Superior temporal gyrus (tissue), 1 donor: ENCODE measurements around the gene TEN1.
"Not testable (repeated sequence)": the region's sequence is repeated elsewhere in the genome, so short reads cannot be mapped to it uniquely, and the experiment has no call there.

Source experiments
- DNase-seq: peaks from one replicate; pipeline ENCODE4 v3.0.0-alpha.2; 2016; ENCODE audit errors: extremely low spot score

TEN1 gene, protein sequence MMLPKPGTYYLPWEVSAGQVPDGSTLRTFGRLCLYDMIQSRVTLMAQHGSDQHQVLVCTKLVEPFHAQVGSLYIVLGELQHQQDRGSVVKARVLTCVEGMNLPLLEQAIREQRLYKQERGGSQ

DNA sequence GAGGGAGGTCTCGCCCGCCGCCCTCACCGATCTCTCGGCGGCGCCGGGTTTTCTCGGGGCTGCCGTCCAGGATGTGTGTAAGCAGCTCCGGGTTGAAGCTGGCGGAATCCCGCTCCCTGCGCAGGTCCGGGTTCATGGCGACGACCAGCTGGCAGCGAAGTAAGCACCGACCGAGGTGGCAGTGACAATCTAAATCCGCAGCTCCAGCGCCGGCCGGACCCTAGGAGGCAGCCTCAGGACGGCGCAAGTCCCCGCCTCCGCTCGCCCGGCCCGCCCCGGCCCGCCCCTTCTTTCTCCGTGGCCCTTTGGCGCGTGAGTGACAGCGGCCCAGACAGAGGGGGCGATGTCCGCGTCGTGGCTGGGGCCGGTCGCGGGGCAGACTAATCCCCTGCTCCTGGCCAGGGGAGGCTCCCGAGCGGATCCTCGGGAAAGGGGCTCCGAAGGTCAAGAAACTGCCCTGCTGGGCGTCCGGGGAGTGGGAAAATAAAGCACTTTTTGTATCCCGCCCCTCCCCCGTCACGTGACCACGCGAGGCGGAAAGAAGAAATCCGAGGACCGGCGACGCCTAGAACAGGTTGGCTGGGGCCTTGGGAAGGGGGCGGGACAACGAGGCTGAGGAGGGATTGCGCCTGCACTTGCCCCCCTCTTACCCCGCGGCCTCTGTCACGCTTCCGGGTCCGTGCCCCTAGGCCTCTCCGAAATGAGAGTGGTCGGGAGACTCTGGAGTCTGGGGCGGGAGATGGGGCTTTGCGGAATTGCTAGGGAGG, at the start of gene TEN1, which contains the start of gene ACOX1:
TEN1 (plus strand) TSS at position 303 of the 767 bp plus-strand sequence. CDS start 6,953 bp downstream, outside the sequence.
ACOX1 (minus strand) TSS at position 229 of the 767 bp plus-strand sequence; CDS start at position 136, 93 bp downstream.
- DNase-seq = peak; percentile 96

DNA sequence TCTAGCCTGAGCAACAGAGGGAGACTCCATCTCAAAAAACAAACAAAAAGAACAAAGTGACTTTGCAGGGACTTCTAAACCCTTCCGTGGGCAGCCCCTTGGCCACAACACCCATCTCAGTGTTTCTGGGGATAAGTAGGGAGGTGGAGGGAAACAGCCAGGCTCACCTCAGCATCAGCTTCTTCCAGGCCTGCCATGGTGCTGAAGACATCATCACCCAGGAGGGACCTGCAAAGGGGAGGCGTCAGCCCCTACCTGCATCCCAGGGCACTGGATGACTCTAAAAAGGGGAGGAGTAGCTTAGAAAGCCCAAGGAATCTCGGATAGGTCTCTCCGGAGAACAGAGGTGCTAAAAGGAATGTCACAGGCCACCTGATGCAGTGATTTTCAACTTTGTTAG, 48.0 kb upstream of the TEN1 start:
- no peak for DNase-seq

DNA sequence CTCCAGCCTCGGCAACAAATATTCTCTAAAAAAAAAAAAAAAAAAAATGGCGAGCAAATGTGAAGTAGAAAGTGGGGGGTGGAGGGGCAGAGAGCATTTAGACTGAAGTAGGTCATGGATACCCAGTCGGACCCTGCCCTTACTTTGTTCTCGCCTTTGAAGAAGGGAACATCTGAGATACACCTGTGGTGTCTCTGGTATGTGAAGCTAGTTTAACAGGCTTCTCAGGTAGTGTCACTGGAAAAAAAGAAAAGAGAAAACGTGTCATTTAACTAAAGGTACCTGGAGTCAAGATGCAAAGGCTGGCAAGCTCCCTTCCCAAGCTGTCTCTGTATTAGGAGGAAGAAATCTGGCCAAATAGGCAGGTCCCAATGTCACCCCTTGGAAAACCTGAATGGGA, 46.2 kb upstream of the TEN1 start:
- no peak for DNase-seq

DNA sequence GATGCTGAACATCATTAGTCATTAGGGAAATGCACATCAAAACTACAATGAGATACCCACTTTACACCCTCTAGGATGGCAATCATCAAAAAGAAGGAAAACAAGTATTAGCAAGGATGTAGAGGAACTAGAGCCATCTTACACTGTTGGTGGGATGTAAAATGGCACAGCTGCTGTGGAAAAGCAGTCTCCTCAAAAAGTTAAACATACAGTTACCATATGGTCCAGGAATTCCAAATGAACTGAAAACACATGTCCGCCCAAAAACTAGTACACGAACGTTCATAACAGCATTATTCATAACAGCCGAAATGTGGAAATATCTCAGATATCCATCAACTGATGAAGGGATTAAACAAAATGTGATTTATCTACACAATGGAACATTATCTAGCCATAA, 45.2 kb upstream of the TEN1 start:
- DNase-seq = no peak

DNA sequence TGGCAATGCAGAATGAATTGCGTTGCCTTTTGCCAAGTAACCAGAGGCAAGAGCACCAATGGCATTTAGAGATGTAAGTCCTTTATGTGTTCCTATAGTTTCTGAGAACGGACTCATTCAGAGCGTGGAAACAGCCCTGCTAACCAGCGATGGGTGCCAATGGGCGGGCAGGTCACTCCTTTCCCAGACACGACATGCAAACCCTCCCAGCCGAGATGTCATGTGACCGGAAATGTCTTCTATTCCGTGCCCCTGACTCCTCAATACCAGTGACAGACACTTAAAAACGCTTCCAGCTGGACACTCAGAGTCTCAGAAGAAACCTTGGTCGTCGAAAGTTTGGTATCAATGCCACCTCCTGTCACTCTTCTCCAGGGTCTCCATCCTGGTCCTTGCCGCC, 41.4 kb upstream of the TEN1 start:
- no peak for DNase-seq

DNA sequence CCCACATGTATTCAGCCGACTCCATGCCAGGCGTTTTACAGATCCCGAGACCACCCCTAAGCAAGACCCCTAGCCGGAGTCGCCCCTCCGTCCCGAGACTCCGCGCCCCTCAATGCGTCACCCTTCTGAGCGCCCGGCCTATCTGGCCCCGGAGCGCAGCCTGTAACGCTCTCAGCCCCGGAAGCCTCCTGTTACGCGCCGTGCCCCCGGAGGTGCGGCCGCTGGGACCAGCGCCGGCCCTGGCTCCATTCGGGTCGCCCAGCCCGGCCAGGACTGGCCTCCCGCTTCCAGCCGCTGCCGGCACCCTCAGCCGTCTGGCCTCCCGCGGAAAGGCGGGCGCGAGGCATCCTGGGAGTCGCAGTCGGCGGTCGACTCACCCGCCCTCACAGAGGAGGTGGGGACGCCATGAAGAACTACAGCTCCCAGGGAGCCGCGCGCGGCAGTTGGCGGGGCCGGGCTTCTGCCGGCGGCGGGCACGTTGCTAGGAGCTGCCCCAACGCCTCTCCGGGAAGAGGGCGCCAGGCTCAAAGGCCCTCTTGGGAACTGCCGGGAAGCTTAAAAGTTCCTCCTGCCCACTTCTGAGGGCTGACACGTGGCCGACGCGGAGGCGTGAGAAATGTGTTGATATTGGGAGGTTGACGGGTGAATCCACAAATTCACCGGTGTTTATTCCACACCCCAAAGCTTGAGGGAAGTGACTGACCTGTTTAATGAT, 38.2 kb upstream of the TEN1 start, which contains the start of gene FBF1:
FBF1 (minus strand) TSS at position 316 of the 715 bp plus-strand sequence. CDS start 2,893 bp downstream, outside the sequence.
- DNase-seq = peak; percentile 95

DNA sequence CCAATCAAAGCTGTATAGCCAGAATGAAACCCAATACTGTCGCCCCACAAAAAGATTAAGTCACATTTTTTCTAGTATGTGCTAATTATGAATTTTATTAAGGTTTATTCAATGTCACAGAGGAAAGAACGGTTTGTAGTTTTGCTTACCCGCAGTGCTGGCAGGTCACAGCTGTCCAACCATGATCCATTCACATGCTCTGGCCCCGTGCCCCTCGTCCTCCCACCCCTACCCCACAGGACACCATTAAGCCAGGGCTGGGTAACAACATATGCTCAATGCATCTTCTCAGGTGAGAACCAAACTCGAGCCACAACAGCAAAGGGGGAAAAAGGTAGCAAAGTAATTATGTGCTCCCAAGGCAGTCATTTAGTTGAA, 37.6 kb upstream of the TEN1 start:
- no peak for DNase-seq

DNA sequence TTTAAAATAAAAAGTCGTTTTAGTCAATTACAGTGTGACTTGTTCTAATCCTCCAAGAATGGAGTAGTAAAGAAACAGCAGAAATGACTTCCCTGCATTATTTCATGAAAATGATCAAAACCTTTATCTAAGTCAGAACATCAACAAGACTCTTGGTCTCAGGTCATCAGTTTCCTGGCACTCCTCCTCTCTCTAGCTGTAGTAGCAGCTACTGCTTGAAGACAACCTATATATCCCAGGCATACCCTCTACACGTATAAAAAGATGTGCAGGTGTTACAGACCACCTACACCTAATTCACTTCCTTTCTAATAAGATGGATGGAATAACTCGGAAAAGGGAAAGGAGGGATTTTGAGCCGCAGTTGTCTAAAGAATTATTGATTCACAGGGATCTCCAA, 36.6 kb upstream of the TEN1 start:
- DNase-seq = no peak

DNA sequence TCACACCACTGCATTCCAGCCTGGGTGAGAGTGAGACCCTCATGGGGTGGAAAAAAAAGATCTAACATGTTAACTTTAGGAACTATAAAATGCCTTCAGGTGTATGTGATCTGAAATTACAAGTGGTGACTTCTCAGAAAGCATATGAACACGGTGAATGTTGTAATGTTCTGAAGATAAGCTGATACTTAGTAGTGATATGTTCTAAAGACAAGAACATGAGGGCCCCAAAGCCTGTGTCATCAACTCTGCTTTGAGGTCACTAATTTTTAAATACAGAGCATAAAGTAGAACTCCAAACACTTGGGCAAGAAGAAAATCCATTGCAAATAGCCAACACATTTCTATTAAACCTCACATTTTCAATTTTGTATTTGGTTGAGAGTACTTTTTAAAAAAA, 35.5 kb upstream of the TEN1 start:
- no peak for DNase-seq

DNA sequence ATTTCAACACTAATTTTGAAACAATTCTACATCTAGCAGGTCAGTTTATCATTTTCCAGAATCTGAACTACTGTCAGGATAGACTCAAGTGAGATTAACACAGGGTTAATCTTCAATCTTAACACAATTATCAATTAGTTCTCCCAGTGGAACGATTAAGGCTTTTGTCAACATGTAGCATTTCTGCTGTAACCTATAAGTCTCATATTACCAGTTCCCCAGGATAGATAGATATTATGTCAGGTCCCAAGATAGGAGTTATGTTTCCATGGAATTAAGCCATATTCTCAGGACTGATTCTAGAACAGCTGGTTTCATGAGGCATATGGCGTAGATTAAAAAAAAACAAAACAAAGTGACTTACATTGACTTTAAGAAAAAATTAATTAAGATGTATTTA, 33.8 kb upstream of the TEN1 start:
- DNase-seq = no peak

DNA sequence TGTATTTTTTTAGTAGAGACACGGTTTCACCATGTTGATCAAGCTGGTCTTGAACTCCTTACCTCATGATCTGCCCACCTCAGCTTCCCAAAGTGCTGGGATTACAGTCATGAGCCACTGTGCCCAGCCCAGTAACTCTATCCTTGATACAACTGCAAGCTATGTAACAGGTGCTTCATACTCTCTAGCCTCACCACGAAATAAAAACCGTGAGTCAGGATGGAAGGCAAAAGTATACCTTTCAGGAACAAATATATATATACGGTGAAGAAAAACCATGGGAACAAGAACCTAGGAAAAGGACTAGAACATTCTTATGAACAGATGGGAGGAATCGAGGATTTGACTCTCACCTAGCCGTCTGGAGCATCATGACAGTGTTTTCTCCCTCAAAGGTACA, 28.6 kb upstream of the TEN1 start:
- DNase-seq = no peak

DNA sequence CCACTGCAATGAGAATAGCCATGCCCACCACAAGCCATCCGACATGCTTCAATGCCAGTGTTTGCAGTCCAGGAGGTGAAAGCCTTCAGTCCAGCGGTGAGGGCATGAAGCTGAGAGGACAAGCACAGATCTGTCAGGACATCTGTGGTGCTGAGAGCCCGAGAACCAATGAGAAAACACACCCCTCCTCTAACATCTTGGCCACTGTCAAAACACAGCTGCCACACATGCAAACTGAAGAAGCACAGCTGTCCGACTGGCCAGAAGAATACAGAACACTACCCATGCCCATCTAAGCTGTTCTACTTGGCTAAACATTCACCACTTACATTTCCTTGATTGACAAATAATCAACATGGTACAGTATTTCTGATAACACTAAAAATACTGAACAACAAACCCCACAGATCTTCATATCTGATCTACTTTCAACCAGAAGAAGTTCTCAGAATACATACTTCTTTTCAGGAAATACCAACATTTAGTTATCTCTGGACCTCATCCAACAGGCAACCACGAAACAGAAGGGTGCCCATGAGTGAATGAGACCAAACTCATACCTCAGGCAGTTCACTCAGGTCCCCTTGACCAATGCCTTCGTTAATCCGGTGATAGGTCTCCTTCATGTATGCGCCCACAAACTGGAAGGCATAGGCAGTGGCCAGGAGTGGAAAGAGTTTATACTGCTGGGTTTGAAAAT, 28.0 kb upstream of the TEN1 start:
- peak; percentile 28 for DNase-seq

DNA sequence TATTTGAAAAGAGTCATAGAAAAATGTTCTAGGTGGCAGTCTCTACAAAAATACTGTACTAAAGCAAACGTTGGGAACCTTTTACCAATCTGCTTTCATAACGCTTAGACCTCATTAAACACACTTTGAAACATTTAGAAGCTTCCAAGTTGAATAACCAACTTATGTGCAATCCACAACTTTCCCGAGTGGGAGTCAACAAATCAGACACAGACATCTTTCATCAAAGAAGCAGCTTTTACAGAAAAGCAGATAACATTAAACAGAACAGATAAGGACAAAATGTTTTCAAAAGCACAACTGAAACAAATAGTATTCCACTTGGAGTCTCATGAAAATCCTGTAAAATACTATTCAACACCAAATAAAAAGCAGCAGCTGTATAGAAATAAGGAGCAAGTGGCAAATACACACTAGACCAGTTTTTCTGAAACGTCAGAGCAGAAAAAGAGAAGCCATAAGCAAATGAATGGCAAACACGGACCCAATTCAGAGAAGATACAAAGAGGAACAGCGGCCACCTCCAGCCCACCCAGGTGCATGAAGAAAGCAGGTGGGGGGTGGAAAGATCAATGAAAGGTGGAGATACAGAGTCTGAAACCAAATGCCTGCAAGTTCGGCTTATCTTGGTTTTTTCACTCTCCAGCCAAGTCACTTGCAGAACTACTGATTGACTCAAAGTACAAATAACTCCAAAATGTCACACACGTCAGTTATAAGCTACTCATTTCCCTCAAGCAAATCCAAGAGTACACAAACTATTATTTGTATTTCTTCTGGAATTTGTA, 19.8 kb upstream of the TEN1 start:
- DNase-seq = no peak

DNA sequence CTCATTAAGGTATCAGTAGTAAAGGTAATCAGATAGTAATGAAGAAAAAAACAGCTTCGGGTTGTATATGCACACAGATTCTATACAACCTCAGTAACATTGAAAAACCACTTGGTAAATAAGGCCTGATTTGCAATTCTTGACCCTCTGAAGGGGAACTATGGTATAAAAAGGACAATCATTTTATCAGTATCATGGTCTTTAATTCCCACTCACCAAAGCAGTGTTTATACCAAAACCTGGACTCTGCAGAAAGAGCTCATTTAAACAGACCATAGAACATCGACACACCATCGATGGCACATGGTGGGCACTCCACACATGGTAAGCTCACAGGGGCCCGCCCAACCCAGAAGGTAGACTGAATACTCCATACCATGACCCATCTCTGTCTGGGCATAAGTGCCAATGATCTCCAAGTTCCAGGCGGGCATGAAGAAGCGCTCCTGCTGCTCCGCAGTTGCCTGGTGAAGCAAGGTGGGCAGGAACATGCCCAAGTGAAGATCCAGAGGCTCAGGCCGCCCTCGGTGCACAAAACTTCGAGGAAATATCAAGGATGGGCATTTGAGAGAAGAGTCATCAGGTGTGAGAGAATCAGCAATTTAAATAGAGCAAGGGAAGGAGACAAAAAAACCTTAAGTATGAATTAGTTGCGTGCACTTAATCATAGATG, 19.1 kb upstream of the TEN1 start:
- DNase-seq = no peak

DNA sequence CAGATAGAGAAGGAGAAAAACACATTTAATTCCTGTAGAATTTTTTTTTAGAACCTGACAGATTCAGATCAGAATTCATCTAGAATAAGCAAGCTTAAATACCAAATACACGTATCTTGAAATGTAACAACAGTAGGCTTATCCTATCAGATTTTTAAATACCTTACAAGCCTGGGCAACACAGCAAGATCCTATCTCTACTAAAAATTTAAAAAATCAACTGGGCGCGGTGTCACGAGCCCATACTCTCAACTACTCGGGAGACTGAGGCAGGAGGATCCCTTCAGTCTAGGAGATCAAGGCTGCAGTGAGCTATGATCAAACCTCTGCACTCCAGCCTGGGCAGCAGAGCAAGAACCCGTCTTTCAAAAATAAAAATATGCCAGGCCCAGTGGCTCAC, 13.6 kb upstream of the TEN1 start:
- DNase-seq = no peak

DNA sequence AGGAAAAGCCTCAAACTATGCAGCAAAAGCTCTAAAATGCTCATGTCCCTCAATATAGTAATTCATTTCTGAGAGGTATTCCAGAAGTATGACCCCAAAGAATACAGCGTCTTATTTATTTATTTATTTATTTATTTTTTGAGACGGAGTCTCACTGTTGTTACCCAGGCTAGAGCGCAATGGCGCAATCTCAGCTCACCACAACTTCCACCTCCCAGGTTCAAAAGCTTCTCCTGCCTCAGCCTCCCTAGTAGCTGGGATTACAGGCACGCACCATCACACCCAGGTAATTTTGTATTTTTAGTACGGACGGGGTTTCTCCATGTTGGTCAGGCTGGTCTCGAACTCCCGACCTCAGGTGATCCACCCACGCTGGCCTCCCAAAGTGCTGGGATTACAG, 10.0 kb upstream of the TEN1 start:
- DNase-seq = not testable (repeated sequence)

DNA sequence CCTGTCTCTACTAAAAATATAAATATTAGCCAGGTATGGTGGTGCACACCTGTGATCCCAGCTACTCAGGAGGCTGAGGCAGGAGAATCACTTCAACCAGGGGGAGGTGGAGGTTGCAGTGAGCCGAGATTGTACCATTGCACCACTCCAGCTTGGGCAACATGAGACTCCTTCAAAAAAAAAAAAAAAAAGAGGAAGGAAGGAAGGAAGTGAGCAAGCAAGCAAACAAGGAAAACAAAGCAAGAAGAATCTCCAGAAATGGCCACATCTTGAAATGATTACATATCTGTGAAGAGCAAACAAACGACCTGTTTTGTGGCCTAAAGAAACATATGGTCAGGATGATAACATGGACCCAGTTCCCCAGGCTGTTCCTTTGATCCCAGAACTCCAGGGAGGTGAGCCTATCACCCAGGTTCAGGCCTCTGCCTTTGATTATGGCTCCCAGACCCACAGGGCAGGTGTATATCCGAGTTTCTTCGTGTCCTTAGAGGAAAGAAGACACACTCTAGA, 9.0 kb upstream of the TEN1 start:
- DNase-seq = no peak

DNA sequence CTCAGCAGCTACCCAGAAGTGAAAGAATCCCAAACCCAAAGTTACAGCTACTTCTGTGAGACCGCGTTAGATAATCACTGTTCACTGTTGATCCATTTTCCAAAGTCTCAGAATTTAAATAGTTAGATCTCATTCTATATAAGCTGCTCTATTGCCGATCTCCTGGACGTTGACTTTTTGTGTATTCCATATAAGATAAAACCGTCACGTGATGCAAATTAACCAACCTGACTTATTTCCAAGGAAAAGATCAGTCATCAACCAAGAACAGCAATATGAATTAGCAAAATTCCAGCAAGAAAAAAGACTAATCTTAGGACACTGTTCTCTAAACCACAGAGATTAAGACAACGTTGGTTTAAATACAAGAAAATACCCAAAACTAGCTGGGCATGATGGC, 8.4 kb upstream of the TEN1 start:
- DNase-seq = no peak

DNA sequence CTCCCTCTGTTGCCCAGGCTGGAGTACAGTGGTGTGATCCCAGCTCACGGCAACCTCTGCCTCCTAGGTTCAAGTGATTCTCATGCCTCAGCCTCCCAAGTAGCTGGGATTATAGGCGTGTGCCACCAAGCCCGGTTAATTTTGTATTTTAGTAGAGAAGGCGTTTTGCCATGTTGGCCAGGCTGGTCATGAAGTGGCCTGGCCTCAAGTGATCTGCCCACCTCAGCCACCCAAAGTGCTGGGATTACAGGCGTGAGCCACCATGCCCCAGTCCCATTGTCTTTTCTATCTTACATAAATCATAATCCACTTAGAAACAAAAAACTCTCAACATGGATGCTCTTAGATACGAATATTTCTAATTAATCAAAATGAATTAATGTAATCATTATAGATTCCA, 3.9 kb upstream of the TEN1 start:
- not testable (repeated sequence) for DNase-seq

DNA sequence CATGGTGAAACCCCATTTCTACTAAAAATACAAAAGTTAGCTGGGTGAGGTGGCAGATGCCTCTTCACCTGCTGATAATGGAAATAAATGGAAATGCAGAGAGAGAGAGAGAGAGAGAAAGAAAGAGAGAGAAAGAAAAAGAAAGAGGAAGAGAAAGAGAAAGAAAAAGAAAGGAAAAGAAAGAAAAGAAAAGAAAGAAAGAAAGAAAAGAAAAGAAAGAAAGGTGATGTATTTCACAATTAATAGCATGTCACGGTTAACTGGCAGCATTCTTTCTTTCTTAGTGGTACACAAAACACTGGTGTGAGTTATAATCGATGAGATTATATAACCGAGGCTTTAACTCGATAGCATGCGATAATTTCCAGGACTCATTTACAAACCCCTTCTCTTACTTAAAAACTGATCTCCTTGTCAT, 3.3 kb upstream of the TEN1 start:
- DNase-seq = no peak
